GM21619 (cell line): ENCODE results near the gene TYW5.
A peak's percentile ranks its signal among the peaks of the same experiment; 100 is the strongest.

ENCODE experiments used
- ATAC-seq: cut with Tn5 transposase; IDR thresholded peaks from one replicate; pipeline ENCODE4 v1.9.1; 2021; ENCODE audit not compliant: unreplicated experiment

The TYW5 gene

DNA sequence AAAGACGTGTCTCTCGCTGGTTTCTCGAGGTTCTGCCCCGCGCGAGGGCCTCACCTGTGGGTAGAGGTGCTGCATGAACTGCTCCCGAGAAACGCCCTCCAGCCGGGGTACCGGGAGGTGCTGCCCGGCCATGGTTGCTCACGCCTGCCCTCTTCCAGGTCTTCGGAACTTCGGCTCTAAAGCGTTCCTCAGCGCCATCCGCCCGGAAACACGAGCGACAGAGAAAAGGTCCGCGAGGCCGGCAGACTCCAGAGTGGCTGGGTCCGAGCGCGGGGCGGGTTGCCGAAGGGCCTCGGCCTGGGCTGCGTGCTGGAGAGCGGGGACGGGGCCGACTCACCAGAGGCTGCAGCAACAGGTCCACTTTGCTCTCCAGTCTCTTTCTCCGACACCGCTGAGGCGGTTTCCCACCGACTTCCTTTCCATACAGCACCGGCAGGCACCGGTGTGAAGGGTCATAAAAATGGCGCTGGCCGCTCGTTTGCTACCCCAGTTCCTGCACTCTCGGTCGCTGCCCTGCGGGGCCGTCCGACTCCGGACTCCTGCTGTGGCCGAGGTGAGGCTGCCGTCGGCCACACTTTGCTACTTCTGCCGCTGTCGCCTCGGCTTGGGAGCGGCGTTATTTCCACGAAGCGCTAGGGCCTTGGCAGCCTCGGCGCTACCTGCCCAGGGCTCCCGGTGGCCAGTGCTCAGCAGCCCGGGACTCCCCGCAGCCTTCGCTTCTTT lies at the start of gene TYW5, which contains the start of gene MAIP1:
Gene TYW5 (minus strand): TSS at position 153 of the 723 bp plus-strand sequence. CDS start 21 bp downstream, at position 132.
Gene MAIP1 (plus strand): TSS at position 244 of the 723 bp plus-strand sequence. CDS start 217 bp downstream, at position 461.
- peak; percentile 85 for ATAC-seq

DNA sequence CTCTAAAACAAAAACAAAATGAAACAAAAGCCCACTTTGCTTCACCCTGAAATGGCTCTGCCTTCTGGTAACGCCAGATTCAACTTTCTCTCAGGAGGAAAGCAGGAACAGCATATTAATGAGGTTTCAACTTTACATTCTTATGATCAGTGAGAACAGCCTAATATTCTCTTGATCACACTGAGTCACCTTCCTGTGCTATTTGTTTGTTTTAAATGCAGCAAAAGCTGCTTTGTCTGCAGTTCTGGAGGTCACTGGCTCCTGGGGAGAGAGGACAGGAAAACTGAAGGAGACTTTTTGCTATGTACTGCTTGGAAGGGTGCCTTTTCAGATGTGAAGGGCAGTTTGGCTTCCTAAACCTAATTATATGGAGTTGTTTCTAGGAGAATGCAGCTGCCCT lies 48.2 kb upstream of the TYW5 start:
- no peak for ATAC-seq

DNA sequence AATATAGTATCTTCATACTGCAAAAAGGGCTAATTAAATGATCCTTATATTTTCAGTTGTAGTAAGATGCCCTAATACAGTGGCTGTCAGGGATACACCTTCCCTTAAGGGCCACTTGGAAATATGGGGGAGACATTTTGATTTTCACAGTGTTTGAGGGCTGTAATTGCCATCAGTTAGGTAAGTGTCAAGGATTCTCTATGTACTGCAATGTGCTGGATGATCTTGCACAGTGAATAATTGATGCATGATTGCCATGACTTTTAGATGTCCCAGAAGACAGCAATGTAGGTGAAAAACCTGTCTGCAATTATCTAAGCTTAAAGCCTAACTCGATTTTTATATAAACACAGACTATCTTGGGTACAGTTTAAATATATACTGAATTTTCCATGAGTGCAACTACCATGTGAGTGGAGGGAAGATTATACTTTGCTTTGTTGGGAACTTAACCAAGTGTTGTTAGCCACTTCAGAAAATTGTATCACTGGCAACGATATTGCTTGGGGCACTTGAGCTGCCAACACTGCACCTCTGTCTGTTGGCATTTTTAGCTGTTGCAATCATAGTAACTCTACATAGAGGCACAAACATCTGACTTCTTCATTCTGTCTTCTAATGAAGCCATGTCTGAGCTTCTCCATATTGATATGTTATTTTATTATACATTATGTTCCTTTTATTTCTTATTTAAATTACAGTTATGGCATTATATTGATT lies 45.3 kb upstream of the TYW5 start:
- no peak for ATAC-seq

- no peak for ATAC-seq
These were observed 43.9 kb upstream of the TYW5 start for GRCh38 chr2:199999166-199999565.

- ATAC-seq, result no peak
These were observed 42.0 kb upstream of the TYW5 start for GRCh38 chr2:199997296-199997695.

GRCh38 chr2:199994896-199995295 lies 39.6 kb upstream of the TYW5 start:
- no peak for ATAC-seq

- ATAC-seq, result no peak
These were observed 39.1 kb upstream of the TYW5 start for GRCh38 chr2:199994371-199994770.

DNA sequence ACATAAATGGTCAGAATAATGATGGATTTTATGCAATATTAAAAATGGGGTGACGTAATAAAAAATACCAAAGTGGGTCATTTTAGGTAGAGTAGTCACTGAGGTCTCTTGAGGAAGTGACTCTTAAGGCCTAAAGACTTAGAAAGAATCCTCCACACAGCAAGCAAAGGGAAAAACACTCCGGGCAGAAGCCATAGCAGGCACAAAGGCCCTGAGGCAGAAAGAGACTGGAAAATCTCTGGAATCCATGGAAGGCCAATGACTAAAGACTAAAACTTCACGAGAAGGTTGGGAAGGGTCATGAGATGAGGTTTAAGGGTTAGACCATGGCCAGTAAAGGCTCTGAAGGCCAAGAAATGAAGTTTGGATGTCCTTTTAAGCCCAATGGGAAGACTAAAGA lies 37.0 kb upstream of the TYW5 start:
- no peak for ATAC-seq

GRCh38 chr2:199991691-199992090 lies 36.4 kb upstream of the TYW5 start:
- ATAC-seq, result no peak

- ATAC-seq, result no peak
These were observed 34.5 kb upstream of the TYW5 start for GRCh38 chr2:199989822-199990221.

DNA sequence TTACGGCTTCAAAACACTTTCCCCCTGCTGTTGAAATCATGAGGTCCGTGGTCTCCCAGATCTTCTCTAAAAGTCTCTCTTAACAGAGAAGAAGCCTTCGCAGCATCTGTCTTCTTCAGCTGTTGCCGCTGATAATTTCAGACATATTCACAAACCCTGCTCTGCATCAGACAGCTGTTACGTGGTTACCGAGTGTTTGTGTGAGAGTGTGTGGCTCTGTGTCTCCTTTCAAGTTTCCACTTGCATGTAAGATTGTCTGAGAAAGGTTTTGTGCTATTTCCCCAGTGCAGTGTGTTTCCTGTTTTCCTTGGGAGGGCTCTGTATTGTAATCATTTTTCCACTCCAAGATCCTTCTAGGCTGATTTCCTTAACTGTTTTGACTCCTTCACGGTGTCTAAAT lies 32.9 kb upstream of the TYW5 start:
- ATAC-seq, result no peak

GRCh38 chr2:199987586-199987985 lies 32.3 kb upstream of the TYW5 start:
- ATAC-seq, result no peak

GRCh38 chr2:199985625-199986207 lies 30.4 kb upstream of the TYW5 start:
- peak; percentile 90 for ATAC-seq

GRCh38 chr2:199984755-199985154 lies 29.5 kb upstream of the TYW5 start:
- no peak for ATAC-seq

DNA sequence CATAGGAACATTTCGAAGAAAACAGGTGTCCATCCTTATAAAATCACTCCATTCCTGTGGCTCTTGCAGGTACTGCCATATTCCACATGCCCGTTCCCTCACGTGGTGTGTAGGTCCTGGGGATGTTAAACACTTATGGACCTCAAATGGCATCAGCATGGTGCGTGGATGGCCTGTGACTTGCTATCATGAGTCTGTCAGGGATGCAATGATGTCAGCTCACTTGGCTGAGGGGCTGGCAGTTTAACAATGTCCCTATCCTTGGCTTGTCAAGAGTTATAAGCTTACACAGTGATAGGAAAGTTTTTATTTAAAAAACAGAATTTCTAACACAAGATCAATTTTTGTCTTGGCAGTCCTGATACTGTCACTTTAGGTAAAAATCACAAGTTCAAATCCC lies 28.9 kb upstream of the TYW5 start:
- no peak for ATAC-seq

GRCh38 chr2:199983534-199983933 lies 28.2 kb upstream of the TYW5 start:
- no peak for ATAC-seq

- ATAC-seq, result no peak
These were observed 27.0 kb upstream of the TYW5 start for GRCh38 chr2:199982126-199982843.

GRCh38 chr2:199979832-199980628 lies 24.7 kb upstream of the TYW5 start:
- ATAC-seq, result peak; percentile 32

DNA sequence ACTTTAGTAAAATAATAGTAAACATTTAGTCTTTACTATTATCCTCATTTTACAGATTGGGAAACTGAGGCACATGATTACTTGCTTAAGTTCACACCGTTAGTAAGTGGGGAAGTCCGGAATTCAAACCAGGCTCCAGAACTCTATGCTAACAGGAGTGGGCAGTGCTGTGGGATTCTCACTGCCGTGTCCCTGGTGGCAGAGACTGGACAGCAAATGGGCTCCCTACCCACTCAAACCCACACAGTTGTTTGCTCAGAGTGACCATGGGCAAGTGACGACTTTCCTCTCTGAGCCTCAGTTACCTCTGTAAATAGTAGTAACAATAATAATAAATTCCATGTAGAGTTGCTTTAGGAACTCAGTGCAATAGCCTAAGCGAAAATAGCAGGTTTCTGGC lies 24.1 kb upstream of the TYW5 start:
- no peak for ATAC-seq

DNA sequence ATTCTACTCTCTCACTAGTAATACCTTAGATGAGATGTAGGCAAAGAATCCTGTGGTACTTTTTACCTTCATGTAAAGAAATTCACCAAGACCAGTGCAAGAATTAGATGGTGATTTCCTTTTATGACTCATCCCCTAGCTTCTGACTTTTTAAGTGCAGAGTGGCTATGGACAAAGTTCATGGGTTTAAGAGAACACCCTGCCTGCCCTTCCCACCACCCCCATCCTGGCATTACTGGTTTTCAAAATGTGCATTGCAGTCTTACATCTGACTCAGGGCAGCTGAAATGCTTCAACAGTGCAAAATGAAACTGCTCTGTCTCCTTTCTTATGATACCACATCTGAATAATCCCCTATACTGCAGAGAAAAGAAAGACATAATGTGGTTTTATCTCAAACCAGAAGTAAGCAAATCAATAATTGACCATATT lies 22.7 kb upstream of the TYW5 start:
- peak; percentile 85 for ATAC-seq
